Thymus (tissue), 11 donors: ENCODE results near the gene TRUB2. TPM values are rescaled to one million over a fixed set of nuclear protein-coding genes. Genes with fewer than 3 reads are reported as not detected.
"Not testable (repeated sequence)": the region's sequence is repeated elsewhere in the genome, so short reads cannot be mapped to it uniquely, and the experiment has no call there.

Source experiments
- DNase-seq, 9 donors: peaks; one replicate each; pipeline ENCODE4 v3.0.0-alpha.2; 2013; ENCODE audit warnings: low spot score in 9 of 9, low read depth in 6 of 9, missing footprints in 1 of 9
- H3K27ac ChIP-seq, 2 donors: one replicate each; pipeline ENCODE4 v1.5.1; 2013; ENCODE audit warnings: control low read depth in 1 of 2, low read depth in 1 of 2, low read length in 1 of 2, mild to moderate bottlenecking in 1 of 2, moderate library complexity in 1 of 2
- H3K27me3 ChIP-seq, 2 donors: one replicate each; pipeline ENCODE4 v1.5.1; 2013; ENCODE audit warnings: low read length in 1 of 2; ENCODE audit not compliant: control insufficient read depth in 2 of 2, insufficient read depth in 1 of 2
- H3K36me3 ChIP-seq, 2 donors: one replicate each; pipeline ENCODE4 v1.5.1; 2013; ENCODE audit warnings: low read length in 1 of 2, mild to moderate bottlenecking in 1 of 2, moderate library complexity in 1 of 2; ENCODE audit not compliant: control insufficient read depth in 2 of 2, insufficient read depth in 2 of 2
- H3K4me1 ChIP-seq, 2 donors: one replicate each; pipeline ENCODE4 v1.5.1; 2013; ENCODE audit warnings: low read length in 2 of 2; ENCODE audit not compliant: control insufficient read depth in 2 of 2, insufficient read depth in 2 of 2
- H3K4me3 ChIP-seq, 2 donors: one replicate each; pipeline ENCODE4 v1.5.1; 2013; ENCODE audit warnings: low read length in 2 of 2, control low read depth in 1 of 2, mild to moderate bottlenecking in 1 of 2
- H3K9me3 ChIP-seq, 2 donors: one replicate each; pipeline ENCODE4 v1.5.1; 2013; ENCODE audit warnings: low read length in 1 of 2, mild to moderate bottlenecking in 1 of 2; ENCODE audit not compliant: control insufficient read depth in 2 of 2, insufficient read depth in 1 of 2
- WGBS: extraction: QIAGEN DNeasy Blood & Tissue Kit; methylation state at CpG from one replicate; pipeline ENCODE4 v1.1.7; 2013; 5-methylcytosine and 5-hydroxymethylcytosine counted together
- polyA plus RNA-seq: library from polyadenylated mRNA; stranded (reverse); fragments of 200-250 nt; gene quantifications from one replicate; pipeline ENCODE4 v1.2.3, GENCODE V29; 2013
- total RNA-seq: library from RNA; stranded (reverse); fragments of 120-200 nt; gene quantifications from one replicate; pipeline ENCODE4 v1.2.4, GENCODE V29; 2013
- donor health status: healthy.

The TRUB2 gene
- total and polyA plus RNA-seq, 2 donors = 14.9 to 20.3 TPM

DNA sequence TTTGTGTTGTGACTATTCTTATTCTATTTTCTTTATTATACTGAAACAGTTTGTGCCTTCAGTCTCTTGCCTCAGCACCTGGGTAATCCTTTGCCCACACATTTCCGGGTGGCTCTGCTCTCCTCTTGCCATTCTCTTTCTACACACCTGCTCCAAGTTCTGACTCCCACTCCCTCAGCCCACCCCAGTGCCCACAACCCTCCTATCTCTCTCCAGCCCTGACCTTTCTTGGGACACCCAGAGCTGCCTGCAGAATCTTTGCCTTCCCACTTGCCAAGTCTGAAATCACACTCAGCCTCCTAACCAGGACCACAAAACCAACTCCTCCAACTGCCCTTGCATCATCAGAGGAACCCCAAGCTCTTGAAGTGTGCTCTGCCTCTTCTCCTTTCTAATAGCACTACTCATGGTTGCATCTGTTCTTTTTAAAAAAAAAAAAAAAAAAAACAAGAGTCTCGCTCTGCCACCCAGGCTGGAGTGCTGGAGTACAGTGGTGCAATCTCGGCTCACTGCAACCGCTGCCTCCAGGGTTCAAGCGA is 42.1 kb downstream of the TRUB2 start:
- Histone ChIP-seq H3K4me3 (no peak overlapping the region), H3K9me3 (no peaks in the 10 kb centered on the region), H3K27me3 (no peaks in the 10 kb centered on the region), H3K36me3 (no peaks in the 10 kb centered on the region), H3K4me1 (peaks cover 10 to 26% of the 10 kb centered on the region in 2 donors), H3K27ac (no peak overlapping the region)
- WGBS = 92% methylated on average over 5 of the region's 5 CpGs
- peak in 1 of 9 donors; percentile 42 for DNase-seq

DNA sequence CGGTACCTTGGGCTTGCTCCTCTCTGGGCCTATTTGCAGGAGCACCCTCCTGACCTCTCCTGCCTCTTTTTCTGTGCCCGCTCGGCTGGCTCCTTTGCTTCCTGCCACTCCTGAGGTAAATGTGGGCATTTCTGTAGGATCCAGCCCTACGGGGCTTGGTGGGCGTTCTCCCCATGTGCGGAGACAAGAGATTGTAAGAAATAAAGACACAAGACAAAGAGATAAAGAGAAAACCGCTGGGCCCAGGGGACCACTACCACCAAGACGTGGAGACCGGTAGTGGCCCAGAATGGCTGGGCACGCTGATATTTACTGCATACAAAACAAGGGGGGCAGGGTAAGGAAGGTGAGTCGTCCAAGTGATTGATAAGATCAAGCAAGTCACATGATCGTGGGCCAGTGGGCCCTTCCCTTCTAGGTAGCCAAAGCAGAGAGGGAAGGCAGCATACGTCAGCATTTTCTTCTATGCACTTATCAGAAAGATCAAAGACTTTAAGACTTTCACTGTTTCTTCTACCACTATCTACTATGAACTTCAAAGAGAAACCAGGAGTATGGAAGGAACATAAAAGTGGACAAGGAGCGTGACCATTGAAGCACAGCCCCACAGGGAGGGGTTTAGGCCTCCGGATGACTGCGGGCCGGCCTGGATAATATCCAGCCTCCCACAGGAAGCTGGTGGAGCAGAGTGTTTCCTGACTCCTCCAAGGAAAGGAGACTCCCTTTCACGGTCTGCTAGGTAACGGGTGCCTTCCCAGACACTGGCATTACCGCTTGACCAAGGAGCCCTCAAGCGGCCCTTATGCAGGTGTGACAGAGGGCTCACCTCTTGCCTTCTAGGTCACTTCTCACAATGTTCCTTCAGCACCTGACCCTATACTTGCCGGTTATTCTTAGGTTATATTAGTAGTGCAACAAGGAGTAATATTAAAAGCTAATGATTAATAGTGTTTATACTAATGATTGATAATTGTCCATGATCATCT is 42.9 kb downstream of the TRUB2 start:
- DNase-seq, H3K9me3 ChIP-seq, H3K27me3 ChIP-seq, H3K4me3 ChIP-seq, H3K27ac ChIP-seq, H3K36me3 ChIP-seq: not testable (repeated sequence)
- H3K4me1 ChIP-seq = peaks cover 15 to 32% of the 10 kb centered on the region in 2 donors
- 89% methylated on average over 22 of the region's 22 CpGs for WGBS

DNA sequence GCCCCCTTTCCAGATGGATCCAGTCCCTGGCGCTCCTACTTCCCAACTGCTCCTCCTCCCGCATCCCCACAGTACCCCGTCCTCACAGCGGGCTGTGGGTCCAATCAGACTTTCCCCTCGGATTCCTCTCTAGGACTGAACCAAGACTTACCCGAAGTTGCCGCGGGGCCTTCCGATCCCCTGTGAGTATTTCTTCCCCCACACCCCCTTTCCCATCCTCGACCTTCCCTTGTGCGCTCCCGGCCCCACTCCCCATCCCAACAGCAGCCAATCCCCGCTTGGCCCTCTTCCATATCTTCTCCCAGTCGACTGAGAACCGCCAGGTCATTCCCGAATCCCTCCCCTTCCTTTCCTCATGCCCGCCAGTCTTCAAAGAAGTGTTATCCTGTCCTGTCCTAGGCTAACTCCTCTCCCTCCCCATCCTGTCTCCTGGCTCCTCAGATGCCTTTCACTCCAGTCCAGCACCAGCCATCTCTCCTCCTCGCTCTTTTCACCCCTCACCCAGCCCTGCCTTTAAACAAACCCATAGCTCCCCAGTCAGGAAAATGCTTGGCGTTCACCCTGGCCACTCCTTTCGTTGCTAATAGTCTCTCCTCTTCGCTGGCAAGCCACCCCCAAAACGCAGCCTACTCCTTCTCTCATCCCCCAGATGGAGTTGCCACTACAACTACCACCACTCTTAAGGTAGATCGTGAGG is 45.5 kb downstream of the TRUB2 start:
- 29% methylated on average over 23 of the region's 23 CpGs for WGBS
- no peak for DNase-seq
- Histone ChIP-seq H3K36me3 (peaks cover 10 to 12% of the 10 kb centered on the region in 2 donors), H3K9me3 (no peaks in the 10 kb centered on the region), H3K4me1 (peaks cover 15 to 43% of the 10 kb centered on the region in 2 donors), H3K27me3 (no peaks in the 10 kb centered on the region), H3K4me3 (peak overlapping the region; percentile 76 to 91), H3K27ac (peak overlapping the region; percentile 33 to 85)

DNA sequence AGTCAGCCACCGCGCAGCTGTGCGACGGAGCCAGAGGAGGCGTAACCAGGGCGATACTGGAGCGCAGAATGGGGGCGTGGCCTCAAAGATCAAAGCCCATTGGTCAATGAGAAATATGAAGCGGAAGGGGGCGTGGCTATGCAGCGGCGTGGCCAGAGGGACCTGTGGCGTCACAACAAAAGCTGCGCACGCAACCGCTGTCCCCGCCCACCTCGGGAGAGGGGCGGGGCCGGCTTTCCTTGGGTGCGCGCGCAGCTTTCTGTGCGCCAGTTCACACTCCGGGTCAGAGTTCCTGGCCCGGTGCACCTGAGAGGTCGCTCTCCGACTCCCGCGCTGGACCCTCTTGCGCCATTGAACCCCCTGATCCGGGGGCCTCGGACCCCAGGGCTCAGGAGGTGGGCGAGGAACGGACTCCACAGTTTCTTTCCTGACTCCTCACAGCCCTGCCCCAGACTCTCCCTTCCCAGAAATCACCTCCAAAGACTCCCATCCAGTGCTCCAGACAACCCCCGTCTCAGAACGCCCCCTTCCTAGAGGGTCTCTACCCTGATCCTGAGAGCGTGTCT is 46.2 kb downstream of the TRUB2 start, which contains the start of gene SWI5:
SWI5 (plus strand) TSS at position 269 of the 566 bp plus-strand sequence.
- under 1% methylated on average over 38 of the region's 38 CpGs for WGBS
- H3K9me3 ChIP-seq = no peaks in the 10 kb centered on the region
- H3K27me3 ChIP-seq = no peaks in the 10 kb centered on the region
- H3K4me1 ChIP-seq = peaks cover 15 to 43% of the 10 kb centered on the region in 2 donors
- H3K4me3 ChIP-seq = peak within 1 kb of the TSS; percentile 90 to 91
- peaks cover 16 to 18% of the 10 kb centered on the region in 2 donors for H3K36me3 ChIP-seq
- peak; percentile 100 for DNase-seq
- H3K27ac ChIP-seq = peak within 1 kb of the TSS; percentile 73 to 85

DNA sequence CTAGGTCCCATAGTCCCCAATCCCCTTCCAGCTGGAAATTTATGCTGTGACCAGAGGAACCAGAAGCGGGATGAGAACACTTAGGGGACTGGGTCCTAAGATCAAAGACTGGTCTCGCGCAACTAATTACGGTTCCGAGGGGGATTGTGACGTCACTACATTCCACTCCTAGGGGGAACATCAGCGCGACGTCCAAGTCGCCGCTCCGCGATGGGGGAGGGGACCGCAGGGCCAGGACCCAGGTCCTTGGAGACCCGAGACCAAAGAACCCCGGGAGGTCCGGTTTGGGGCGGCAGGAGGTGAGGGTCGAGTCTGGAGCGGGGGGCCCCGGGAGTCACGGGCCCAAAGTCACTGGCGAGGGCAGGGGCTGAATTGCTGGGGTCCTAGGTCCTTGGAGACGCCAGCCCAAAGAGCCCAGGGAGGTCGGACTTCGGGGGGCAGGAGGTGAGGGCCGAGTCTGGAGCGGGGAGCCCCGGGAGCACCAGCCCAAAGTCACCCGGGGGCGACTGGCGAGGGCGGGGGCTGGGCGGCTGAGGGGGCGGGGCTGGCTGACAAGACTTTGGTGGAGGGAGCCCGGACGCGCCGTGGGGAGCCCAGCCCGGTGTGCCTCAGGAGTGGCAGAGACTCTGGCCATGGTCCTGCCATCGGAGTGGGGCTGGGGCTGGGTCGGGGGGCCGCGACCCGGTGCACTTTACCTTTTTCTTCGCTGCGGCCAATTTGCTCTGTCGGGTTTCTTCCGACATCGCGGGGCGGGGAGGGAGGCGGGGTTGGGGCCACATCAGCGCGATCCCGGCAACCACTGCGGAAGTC is 46.8 kb downstream of the TRUB2 start, which contains the start of gene GOLGA2:
GOLGA2 (minus strand) TSS at position 810 of the 810 bp plus-strand sequence; CDS start at position 779, 31 bp downstream.
- H3K36me3 ChIP-seq = peaks cover 17 to 22% of the 10 kb centered on the region in 2 donors
- DNase-seq = peak in 2 of 9 donors; percentile 31 to 33
- H3K27me3 ChIP-seq = no peaks in the 10 kb centered on the region
- H3K27ac ChIP-seq = peak within 1 kb of the TSS; percentile 73 to 85
- H3K4me3 ChIP-seq = peak within 1 kb of the TSS; percentile 90 to 91
- peaks cover 15 to 40% of the 10 kb centered on the region in 2 donors for H3K4me1 ChIP-seq
- 1% methylated on average over 57 of the region's 57 CpGs for WGBS
- no peaks in the 10 kb centered on the region for H3K9me3 ChIP-seq

DNA sequence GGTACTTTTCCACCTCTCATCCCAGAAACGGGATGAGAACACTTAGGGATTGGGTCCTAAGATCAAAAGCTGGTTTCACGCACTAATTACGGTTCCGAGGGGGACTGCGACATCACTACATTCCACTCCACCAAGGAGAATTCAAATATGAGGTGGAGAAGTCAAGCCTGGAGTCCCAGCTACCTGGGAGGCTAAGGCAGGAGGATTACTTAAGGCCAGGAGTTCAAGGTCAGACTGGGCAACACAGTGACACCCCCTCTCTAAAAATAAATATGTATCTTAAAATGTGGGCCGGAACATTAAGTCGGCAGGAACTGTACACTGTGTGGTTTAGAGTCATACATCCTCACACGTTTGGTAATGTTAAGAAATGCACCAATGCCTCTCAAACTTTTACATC is 48.0 kb downstream of the TRUB2 start:
- peaks cover 18 to 26% of the 10 kb centered on the region in 2 donors for H3K36me3 ChIP-seq
- no peak overlapping the region for H3K27ac ChIP-seq
- no peak for DNase-seq
- no peaks in the 10 kb centered on the region for H3K27me3 ChIP-seq
- WGBS = 92% methylated on average over 8 of the region's 8 CpGs
- no peaks in the 10 kb centered on the region for H3K9me3 ChIP-seq
- no peak overlapping the region for H3K4me3 ChIP-seq
- peaks cover 15 to 29% of the 10 kb centered on the region in 2 donors for H3K4me1 ChIP-seq

GRCh38 chr9:128271512-128271911 is 50.7 kb downstream of the TRUB2 start:
- Histone ChIP-seq H3K27me3 (no peaks in the 10 kb centered on the region), H3K4me3 (no peak overlapping the region), H3K9me3 (no peaks in the 10 kb centered on the region), H3K36me3 (peaks cover 23 to 44% of the 10 kb centered on the region in 2 donors), H3K4me1 (peaks cover 9 to 22% of the 10 kb centered on the region in 2 donors), H3K27ac (no peak overlapping the region)
- 93% methylated on average over 5 of the region's 5 CpGs for WGBS
- DNase-seq = no peak

GRCh38 chr9:128271112-128271511 is 51.1 kb downstream of the TRUB2 start:
- 95% methylated on average over 3 of the region's 3 CpGs for WGBS
- H3K4me3 ChIP-seq = no peak overlapping the region
- peaks cover 7 to 19% of the 10 kb centered on the region in 2 donors for H3K4me1 ChIP-seq
- H3K9me3 ChIP-seq = no peaks in the 10 kb centered on the region
- H3K36me3 ChIP-seq = peaks cover 23 to 46% of the 10 kb centered on the region in 2 donors
- H3K27ac ChIP-seq = no peak overlapping the region
- no peak for DNase-seq
- H3K27me3 ChIP-seq = no peaks in the 10 kb centered on the region
